Measurements from ENCODE around the gene CASP2.
"Not testable (repeated sequence)": the region's sequence is repeated elsewhere in the genome, so short reads cannot be mapped to it uniquely, and the experiment has no call there.

CASP2 gene

GRCh38 chr7:143265017-143265693, 23.0 kb upstream of the CASP2 start:
- DNase-seq: no peak

- DNase-seq: no peak
Measured at GRCh38 chr7:143269251-143269650, 18.9 kb upstream of the CASP2 start.

GRCh38 chr7:143271240-143271639, 16.9 kb upstream of the CASP2 start:
- no peak for DNase-seq

- DNase-seq: no peak
Measured at GRCh38 chr7:143272871-143273270, 15.3 kb upstream of the CASP2 start.

- DNase-seq: peak in 1 of 2 donors; percentile 75
Measured at GRCh38 chr7:143279186-143280098, 8.7 kb upstream of the CASP2 start.

GRCh38 chr7:143280160-143280559, 8.0 kb upstream of the CASP2 start:
- no peak for DNase-seq

GRCh38 chr7:143280566-143280965, 7.6 kb upstream of the CASP2 start:
- DNase-seq: no peak

GRCh38 chr7:143281529-143281928, 6.6 kb upstream of the CASP2 start:
- DNase-seq: no peak

- no peak for DNase-seq
Measured at GRCh38 chr7:143282124-143282523, 6.0 kb upstream of the CASP2 start.

- DNase-seq: no peak
Measured at GRCh38 chr7:143283381-143283780, 4.8 kb upstream of the CASP2 start.

- no peak for DNase-seq
Measured at GRCh38 chr7:143284591-143285469, 3.3 kb upstream of the CASP2 start, which contains the start of gene TMEM139. TSS of gene TMEM139 (plus strand) at chr7:143284958. CDS start at chr7:143285958, 1,000 bp downstream.

- DNase-seq: no peak
Measured at GRCh38 chr7:143285470-143285778, 2.7 kb upstream of the CASP2 start.

- no peak for DNase-seq
Measured at GRCh38 chr7:143285806-143286521, 2.2 kb upstream of the CASP2 start.

GRCh38 chr7:143286522-143286890, 1.6 kb upstream of the CASP2 start:
- DNase-seq: no peak

- no peak for DNase-seq
Measured at GRCh38 chr7:143287339-143287934, 714 bp upstream of the CASP2 start.

- no peak for DNase-seq
Measured at GRCh38 chr7:143288836-143289235, 685 bp downstream of the CASP2 start.

GRCh38 chr7:143289421-143289820, 1.3 kb downstream of the CASP2 start:
- no peak for DNase-seq

GRCh38 chr7:143289888-143290287, 1.7 kb downstream of the CASP2 start:
- DNase-seq: not testable (repeated sequence)

GRCh38 chr7:143290293-143290692, 2.1 kb downstream of the CASP2 start:
- DNase-seq: no peak

- DNase-seq: no peak
Measured at GRCh38 chr7:143292876-143293275, 4.7 kb downstream of the CASP2 start.

GRCh38 chr7:143295870-143296269, 7.7 kb downstream of the CASP2 start:
- DNase-seq: no peak

- DNase-seq: no peak
Measured at GRCh38 chr7:143296686-143297085, 8.5 kb downstream of the CASP2 start.

Data from CD4-positive, alpha-beta T cell treated with Interleukin-4 for 1 hour (primary cell).